HepG2 (cell line): Measurements from ENCODE around the gene PFAS. TPM values are rescaled to one million over a fixed set of nuclear protein-coding genes. Genes with fewer than 3 reads are reported as not detected.

Source experiments
- CBX5 ChIP-seq: sonication (generic); formaldehyde crosslinking; IDR thresholded peaks from 2 replicates; pipeline ENCODE4 v1.4.0; 2020; ENCODE audit warnings: missing genetic modification reagents, borderline replicate concordance
- DPF2 ChIP-seq: sonication (generic); formaldehyde crosslinking; IDR thresholded peaks from 2 replicates; pipeline ENCODE4 v1.4.0; 2020; ENCODE audit warnings: mild to moderate bottlenecking, low read depth, missing genetic modification reagents, borderline replicate concordance
- HNRNPUL1 ChIP-seq: fragments of 200-400 bp; formaldehyde crosslinking; IDR thresholded peaks from 2 replicates; pipeline ENCODE4 v1.6.1; 2017; ENCODE audit warnings: low read depth, mild to moderate bottlenecking, low read length, moderate library complexity
- LCORL ChIP-seq, 2 experiments: fragments of 450-650 bp in 1 of 2; sonication (generic) in 1 of 2; formaldehyde crosslinking in 1 of 2; IDR thresholded peaks; 2 replicates each; pipeline versions ENCODE4 v1.5.0 to v1.6.1; 2017 to 2020; ENCODE audit warnings: antibody characterized with exemption in 1 of 2, missing genetic modification reagents in 1 of 2
- MLLT10 ChIP-seq: sonication (generic); formaldehyde crosslinking; IDR thresholded peaks from 2 replicates; pipeline ENCODE4 v1.4.0; 2020; ENCODE audit warnings: missing genetic modification reagents
- MTA3 ChIP-seq: sonication (generic); formaldehyde crosslinking; IDR thresholded peaks from 2 replicates; pipeline ENCODE4 v1.4.0; 2020; ENCODE audit warnings: missing genetic modification reagents
- MYNN ChIP-seq: sonication (generic); formaldehyde crosslinking; IDR thresholded peaks from 2 replicates; pipeline ENCODE4 v1.4.0; 2020; ENCODE audit warnings: mild to moderate bottlenecking, low read depth, missing genetic modification reagents
- PHB2 ChIP-seq: fragments of 450-650 bp; IDR thresholded peaks from 2 replicates; pipeline ENCODE4 v1.6.1; 2018; ENCODE audit not compliant: partially characterized antibody
- RNF2 ChIP-seq: fragments of 450-650 bp; conservative IDR thresholded peaks from 2 replicates; pipeline ENCODE4 v1.6.1; 2016; ENCODE audit warnings: low read depth
- SOX6 ChIP-seq, 2 experiments: fragments of 450-650 bp in 1 of 2; sonication (generic) in 1 of 2; formaldehyde crosslinking in 1 of 2; IDR thresholded peaks; 2 replicates each; pipeline versions ENCODE4 v1.4.0 to v1.6.1; 2017 to 2020; ENCODE audit warnings: antibody characterized with exemption in 1 of 2, mild to moderate bottlenecking in 1 of 2, missing genetic modification reagents in 1 of 2
- SYNCRIP ChIP-seq: fragments of 200-400 bp; formaldehyde crosslinking; IDR thresholded peaks from 2 replicates; pipeline ENCODE4 v1.6.1; 2018; ENCODE audit warnings: mild to moderate bottlenecking, low read depth, low read length; ENCODE audit not compliant: insufficient read depth
- THAP11 ChIP-seq: IDR thresholded peaks from 2 replicates; pipeline ENCODE4 v1.6.1; 2016; ENCODE audit warnings: missing biosample characterization, missing genetic modification reagents
- ZNF3 ChIP-seq: IDR thresholded peaks from 2 replicates; pipeline ENCODE4 v1.7.0; 2017; ENCODE audit warnings: inconsistent platforms
- ZNF33B ChIP-seq: sonication (generic); formaldehyde crosslinking; IDR thresholded peaks from 2 replicates; pipeline ENCODE4 v1.5.1; 2020; ENCODE audit warnings: mild to moderate bottlenecking, missing genetic modification reagents
- ZNF44 ChIP-seq: sonication (generic); formaldehyde crosslinking; IDR thresholded peaks from 2 replicates; pipeline ENCODE4 v1.5.1; 2020; ENCODE audit warnings: mild to moderate bottlenecking, missing genetic modification reagents
- ZNF775 ChIP-seq: sonication (generic); formaldehyde crosslinking; IDR thresholded peaks from 2 replicates; pipeline ENCODE4 v1.4.0; 2020; ENCODE audit warnings: missing genetic modification reagents, mild to moderate bottlenecking, moderate library complexity, borderline replicate concordance
- ZNF777 ChIP-seq: sonication (generic); formaldehyde crosslinking; IDR thresholded peaks from 2 replicates; pipeline ENCODE4 v1.4.0; 2020; ENCODE audit warnings: missing genetic modification reagents
- ZNF878 ChIP-seq: sonication (generic); formaldehyde crosslinking; IDR thresholded peaks from 2 replicates; pipeline ENCODE4 v1.8.1; 2023; ENCODE audit warnings: mild to moderate bottlenecking, missing genetic modification reagents, moderate library complexity
- ZNF879 ChIP-seq: sonication (generic); formaldehyde crosslinking; IDR thresholded peaks from 2 replicates; pipeline ENCODE4 v1.8.1; 2023; ENCODE audit warnings: missing genetic modification reagents
- ZSCAN22 ChIP-seq: sonication (generic); formaldehyde crosslinking; IDR thresholded peaks from 2 replicates; pipeline ENCODE4 v1.4.0; 2020; ENCODE audit warnings: mild to moderate bottlenecking, missing genetic modification reagents
- ZSCAN29 ChIP-seq: sonication (generic); formaldehyde crosslinking; conservative IDR thresholded peaks from 2 replicates; pipeline ENCODE4 v1.4.0; 2020; ENCODE audit warnings: mild to moderate bottlenecking, missing genetic modification reagents
- polyA plus RNA-seq, 8 experiments: library from polyadenylated mRNA; depleted of rRNA in 3 of 8; stranded (reverse) in 7 of 8; unstranded in 1 of 8; fragments of >200 nt; fragmentation: Illumina TruSeq in 4 of 8; extraction: Trizol in 4 of 8; gene quantifications; 2 replicates each; pipeline versions ENCODE4 v1.2.1 to v1.2.3, GENCODE V29; 2011 to 2016; ENCODE audit warnings: low read depth in 4 of 8, missing spikeins in 1 of 8, mixed read lengths in 1 of 8; ENCODE audit not compliant: insufficient read depth in 1 of 8
- total RNA-seq, 5 experiments: library from RNA; depleted of rRNA; stranded (reverse); fragments of >200 nt; fragmentation: Illumina TruSeq; extraction: Trizol; gene quantifications; 2 replicates each; pipeline ENCODE4 v1.2.3, GENCODE V29; 2016; ENCODE audit warnings: low read depth in 1 of 5
- TF ChIP-seq, protein P1 (sequence below): sonication (generic); formaldehyde crosslinking; IDR thresholded peaks from 2 replicates; pipeline ENCODE4 v1.4.0; 2020; ENCODE audit warnings: missing genetic modification reagents
- TF ChIP-seq, protein P2 (sequence below): IDR thresholded peaks from 2 replicates; pipeline ENCODE4 v1.6.1; 2016; ENCODE audit warnings: low read depth, borderline replicate concordance
- TF ChIP-seq, protein P3 (sequence below): sonication (generic); formaldehyde crosslinking; IDR thresholded peaks from 2 replicates; pipeline ENCODE4 v1.4.0; 2020; ENCODE audit warnings: missing genetic modification reagents
- TF ChIP-seq, protein P4 (sequence below): sonication (generic); formaldehyde crosslinking; IDR thresholded peaks from 2 replicates; pipeline ENCODE4 v1.5.0; 2020; ENCODE audit warnings: missing genetic modification reagents, mild to moderate bottlenecking, borderline replicate concordance

PFAS gene
- total and polyA plus RNA-seq, 2 of the 13 experiments (the other 11 are each of a cell fraction or from before 2014, with no cell fraction given), result 49.4 to 58.2 TPM

DNA sequence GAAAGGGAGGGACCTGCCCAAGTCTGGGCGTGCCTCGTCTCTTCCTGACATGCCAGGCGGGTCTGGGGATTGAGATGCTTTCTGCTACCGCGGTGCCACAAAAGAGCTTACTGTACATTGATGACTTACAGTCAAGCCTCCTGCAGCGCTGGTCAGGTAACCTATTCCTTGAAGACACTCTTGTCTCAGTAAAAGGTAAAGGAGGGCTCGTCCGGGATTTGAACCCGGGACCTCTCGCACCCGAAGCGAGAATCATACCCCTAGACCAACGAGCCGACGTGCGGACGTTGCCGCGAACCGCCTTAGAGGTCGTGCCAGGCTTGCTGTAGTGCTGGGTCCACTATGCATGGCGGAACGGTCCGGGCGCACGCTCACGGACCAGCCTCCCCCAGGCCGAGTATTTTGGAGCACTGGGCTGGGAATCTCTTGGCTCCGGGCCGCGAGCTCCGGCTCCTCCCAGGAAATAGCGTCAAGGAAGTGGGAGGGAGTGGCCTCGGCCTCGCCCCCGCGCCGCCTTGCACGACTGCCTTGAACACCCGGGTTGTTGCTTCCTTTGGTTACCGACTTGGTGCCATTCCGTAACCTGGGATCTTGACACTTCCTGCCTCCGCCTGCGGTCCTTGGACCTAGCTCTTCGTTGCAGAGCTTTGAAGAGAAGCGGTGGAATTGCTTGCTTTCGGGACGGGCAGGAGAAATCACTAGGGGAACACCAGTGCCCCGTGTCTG lies 26.3 kb upstream of the PFAS start (continued):
- TF ChIP-seq, protein P1, sequence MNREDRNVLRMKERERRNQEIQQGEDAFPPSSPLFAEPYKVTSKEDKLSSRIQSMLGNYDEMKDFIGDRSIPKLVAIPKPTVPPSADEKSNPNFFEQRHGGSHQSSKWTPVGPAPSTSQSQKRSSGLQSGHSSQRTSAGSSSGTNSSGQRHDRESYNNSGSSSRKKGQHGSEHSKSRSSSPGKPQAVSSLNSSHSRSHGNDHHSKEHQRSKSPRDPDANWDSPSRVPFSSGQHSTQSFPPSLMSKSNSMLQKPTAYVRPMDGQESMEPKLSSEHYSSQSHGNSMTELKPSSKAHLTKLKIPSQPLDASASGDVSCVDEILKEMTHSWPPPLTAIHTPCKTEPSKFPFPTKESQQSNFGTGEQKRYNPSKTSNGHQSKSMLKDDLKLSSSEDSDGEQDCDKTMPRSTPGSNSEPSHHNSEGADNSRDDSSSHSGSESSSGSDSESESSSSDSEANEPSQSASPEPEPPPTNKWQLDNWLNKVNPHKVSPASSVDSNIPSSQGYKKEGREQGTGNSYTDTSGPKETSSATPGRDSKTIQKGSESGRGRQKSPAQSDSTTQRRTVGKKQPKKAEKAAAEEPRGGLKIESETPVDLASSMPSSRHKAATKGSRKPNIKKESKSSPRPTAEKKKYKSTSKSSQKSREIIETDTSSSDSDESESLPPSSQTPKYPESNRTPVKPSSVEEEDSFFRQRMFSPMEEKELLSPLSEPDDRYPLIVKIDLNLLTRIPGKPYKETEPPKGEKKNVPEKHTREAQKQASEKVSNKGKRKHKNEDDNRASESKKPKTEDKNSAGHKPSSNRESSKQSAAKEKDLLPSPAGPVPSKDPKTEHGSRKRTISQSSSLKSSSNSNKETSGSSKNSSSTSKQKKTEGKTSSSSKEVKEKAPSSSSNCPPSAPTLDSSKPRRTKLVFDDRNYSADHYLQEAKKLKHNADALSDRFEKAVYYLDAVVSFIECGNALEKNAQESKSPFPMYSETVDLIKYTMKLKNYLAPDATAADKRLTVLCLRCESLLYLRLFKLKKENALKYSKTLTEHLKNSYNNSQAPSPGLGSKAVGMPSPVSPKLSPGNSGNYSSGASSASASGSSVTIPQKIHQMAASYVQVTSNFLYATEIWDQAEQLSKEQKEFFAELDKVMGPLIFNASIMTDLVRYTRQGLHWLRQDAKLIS, result no peak; the same call in 1 of the 2 replicates
- TF ChIP-seq MTA3, result no peak
- TF ChIP-seq ZSCAN22, result peak; percentile 74
- TF ChIP-seq ZNF775, result 0 out of 2 replicates have a peak, but pooled peaks have one; percentile 42
- no peak; the same call in 1 of the 2 replicates for TF ChIP-seq RNF2
- no peak for TF ChIP-seq SYNCRIP
- TF ChIP-seq ZNF879 (CRISPR knock-in tag), result no peak
- TF ChIP-seq MLLT10, result no peak
- no peak; the same call in 1 of the 2 replicates for TF ChIP-seq CBX5 (CRISPR knock-in tag)
- TF ChIP-seq HNRNPUL1, result no peak
- TF ChIP-seq ZNF33B (CRISPR knock-in tag), result no peak
- TF ChIP-seq, protein P2, sequence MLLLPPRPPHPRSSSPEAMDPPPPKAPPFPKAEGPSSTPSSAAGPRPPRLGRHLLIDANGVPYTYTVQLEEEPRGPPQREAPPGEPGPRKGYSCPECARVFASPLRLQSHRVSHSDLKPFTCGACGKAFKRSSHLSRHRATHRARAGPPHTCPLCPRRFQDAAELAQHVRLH, result no peak
- no peak for TF ChIP-seq PHB2
- no peak for TF ChIP-seq SOX6 (IDR thresholded peaks at IDR 0.05)
- TF ChIP-seq SOX6 (CRISPR knock-in tag; IDR thresholded peaks at IDR 0.05), result 0 out of 2 replicates have a peak, but pooled peaks have one; percentile 11
- TF ChIP-seq THAP11 (CRISPR knock-in tag), result peak; percentile 76
- TF ChIP-seq, protein P3, sequence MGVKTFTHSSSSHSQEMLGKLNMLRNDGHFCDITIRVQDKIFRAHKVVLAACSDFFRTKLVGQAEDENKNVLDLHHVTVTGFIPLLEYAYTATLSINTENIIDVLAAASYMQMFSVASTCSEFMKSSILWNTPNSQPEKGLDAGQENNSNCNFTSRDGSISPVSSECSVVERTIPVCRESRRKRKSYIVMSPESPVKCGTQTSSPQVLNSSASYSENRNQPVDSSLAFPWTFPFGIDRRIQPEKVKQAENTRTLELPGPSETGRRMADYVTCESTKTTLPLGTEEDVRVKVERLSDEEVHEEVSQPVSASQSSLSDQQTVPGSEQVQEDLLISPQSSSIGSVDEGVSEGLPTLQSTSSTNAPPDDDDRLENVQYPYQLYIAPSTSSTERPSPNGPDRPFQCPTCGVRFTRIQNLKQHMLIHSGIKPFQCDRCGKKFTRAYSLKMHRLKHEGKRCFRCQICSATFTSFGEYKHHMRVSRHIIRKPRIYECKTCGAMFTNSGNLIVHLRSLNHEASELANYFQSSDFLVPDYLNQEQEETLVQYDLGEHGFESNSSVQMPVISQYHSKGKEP (CRISPR knock-in tag), result no peak
- TF ChIP-seq DPF2 (CRISPR knock-in tag), result no peak
- no peak; the same call in 1 of the 2 replicates for TF ChIP-seq ZNF777 (CRISPR knock-in tag)
- TF ChIP-seq MYNN, result no peak
- TF ChIP-seq ZNF878 (CRISPR knock-in tag), result no peak; the same call in 1 of the 2 replicates
- TF ChIP-seq ZSCAN29 (CRISPR knock-in tag), result peak; percentile 35; the same call in 1 of the 2 replicates
- no peak for TF ChIP-seq ZNF3 (CRISPR knock-in tag)
- TF ChIP-seq ZNF44 (CRISPR knock-in tag), result no peak
- no peak for TF ChIP-seq LCORL (IDR thresholded peaks at IDR 0.05)
- peak; percentile 64 for TF ChIP-seq LCORL (CRISPR knock-in tag; IDR thresholded peaks at IDR 0.05)
- TF ChIP-seq, protein P4, sequence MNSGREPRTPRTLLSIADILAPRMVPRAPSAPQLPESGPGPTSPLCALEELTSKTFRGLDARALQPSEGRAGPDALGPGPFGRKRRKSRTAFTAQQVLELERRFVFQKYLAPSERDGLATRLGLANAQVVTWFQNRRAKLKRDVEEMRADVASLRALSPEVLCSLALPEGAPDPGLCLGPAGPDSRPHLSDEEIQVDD (CRISPR knock-in tag), result no peak
